T-helper 17 cell (primary cell): ENCODE results near the gene SPINK6. TPM values are rescaled to one million over a fixed set of nuclear protein-coding genes. Genes with fewer than 3 reads are reported as not detected.

Experiments
- ATAC-seq: fragments of 150-1000 bp; cut with Tn5 transposase; 2 replicates; pipeline ENCODE4 v1.10.0; 2021; ENCODE audit warnings: mild to moderate bottlenecking, moderate library complexity
- DNase-seq, 3 donors: peaks; one replicate each; pipeline versions ENCODE4 v3.0.0 to v3.0.0-alpha.2; 2020 to 2021
- H3K9me3 ChIP-seq: one replicate; pipeline ENCODE4 v1.7.0; 2013; ENCODE audit warnings: low read length, mild to moderate bottlenecking; ENCODE audit not compliant: control insufficient read depth, poor library complexity, severe bottlenecking
- H3K27ac Mint-ChIP-seq: one replicate; pipeline ENCODE4 v1.8.0; 2022; ENCODE audit warnings: mild to moderate bottlenecking, moderate library complexity, mixed read lengths
- H3K27me3 Mint-ChIP-seq: one replicate; pipeline ENCODE4 v1.8.0; 2022; ENCODE audit warnings: mixed read lengths
- H3K36me3 Mint-ChIP-seq: one replicate; pipeline ENCODE4 v1.8.0; 2022; ENCODE audit warnings: low read depth, mixed read lengths
- H3K4me1 Mint-ChIP-seq: one replicate; pipeline ENCODE4 v1.8.0; 2022; ENCODE audit warnings: mild to moderate bottlenecking, mixed read lengths
- H3K4me3 Mint-ChIP-seq: one replicate; pipeline ENCODE4 v1.8.0; 2022; ENCODE audit warnings: mild to moderate bottlenecking, moderate library complexity, mixed read lengths
- total RNA-seq, 4 donors: library from RNA in 2 of 4; stranded (reverse) in 2 of 4; gene quantifications; one replicate each; pipeline ENCODE4 v1.2.3 and lab custom pipeline; 2022 to 2026

SPINK6 gene
- total RNA-seq, 2 donors from 2014 or later, result not detected

DNA sequence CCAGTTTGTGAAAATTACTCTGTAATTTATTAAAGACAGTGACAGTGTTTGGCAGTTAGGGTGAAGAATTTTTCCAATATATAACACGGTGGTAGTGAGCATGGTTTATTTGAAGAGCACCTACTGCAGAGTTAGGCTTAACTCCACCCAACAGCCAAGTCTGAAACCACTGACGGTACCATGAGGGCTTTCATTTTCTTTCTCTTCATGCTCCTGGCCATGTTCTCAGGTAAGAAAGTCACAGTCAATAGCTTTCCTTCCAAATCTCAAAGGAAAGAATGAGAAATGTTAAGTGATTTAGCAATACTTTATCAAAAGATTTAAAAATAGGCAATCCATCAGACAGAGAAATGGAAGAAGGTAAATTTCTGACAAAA lies 35.6 kb downstream of the SPINK6 start, which contains the start of gene MARCOL:
Gene MARCOL (plus strand): TSS at position 108 of the 377 bp plus-strand sequence. CDS start 73 bp downstream, at position 181.
- no peak for ATAC-seq
- Mint-ChIP-seq H3K27me3 (peaks cover 5% of the 10 kb centered on the region), H3K27ac (no peak within 1 kb of the TSS), H3K36me3 (no peaks in the 10 kb centered on the region), H3K4me3 (no peak within 1 kb of the TSS), H3K4me1 (no peaks in the 10 kb centered on the region)
- no peak for DNase-seq
- H3K9me3 ChIP-seq, result no peaks in the 10 kb centered on the region

DNA sequence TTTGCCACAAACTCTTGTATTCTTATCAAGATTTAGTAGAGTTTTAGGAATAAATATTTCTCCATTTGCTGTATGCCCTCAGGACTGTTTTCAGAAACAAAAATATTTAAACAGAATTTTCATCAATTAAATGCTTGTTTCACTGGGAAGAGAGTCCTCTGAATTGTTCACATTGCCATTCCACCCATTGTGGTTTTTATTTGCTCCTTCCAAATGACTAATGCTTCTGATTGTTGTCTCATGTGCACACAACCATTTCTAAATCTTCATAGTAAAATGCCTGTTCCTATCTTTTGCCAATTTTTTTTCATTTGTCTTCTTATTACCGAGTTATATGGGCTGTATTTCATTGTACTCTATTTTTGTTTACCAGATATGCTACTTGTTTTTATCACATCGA lies 46.1 kb downstream of the SPINK6 start:
- no peaks in the 10 kb centered on the region for H3K4me1 Mint-ChIP-seq
- H3K9me3 ChIP-seq, result no peaks in the 10 kb centered on the region
- peaks cover 4% of the 10 kb centered on the region for H3K27me3 Mint-ChIP-seq
- H3K27ac Mint-ChIP-seq, result no peak overlapping the region
- ATAC-seq (no peak), DNase-seq (no peak)
- no peaks in the 10 kb centered on the region for H3K36me3 Mint-ChIP-seq
- H3K4me3 Mint-ChIP-seq, result no peak overlapping the region

DNA sequence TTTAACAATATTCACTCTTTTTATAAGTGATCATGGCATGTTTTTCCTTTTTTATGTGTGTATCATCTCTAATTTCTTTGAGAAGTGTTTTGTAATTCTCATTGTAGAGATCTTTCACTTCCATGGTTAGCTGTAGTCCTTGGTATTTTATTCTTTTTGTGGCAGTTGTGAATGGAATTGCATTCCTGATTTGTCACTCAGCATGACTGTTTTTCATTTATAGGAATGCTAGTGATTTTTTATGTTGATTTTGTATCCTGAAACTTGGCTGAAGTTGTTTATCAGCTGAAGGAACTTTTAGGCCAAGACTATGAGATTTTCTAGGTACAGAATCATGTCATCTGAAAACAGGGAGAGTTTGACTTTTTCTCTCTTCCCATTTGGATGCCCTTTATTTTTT lies 52.6 kb downstream of the SPINK6 start:
- H3K9me3 ChIP-seq, result no peaks in the 10 kb centered on the region
- H3K27ac Mint-ChIP-seq, result no peak overlapping the region
- H3K36me3 Mint-ChIP-seq, result no peaks in the 10 kb centered on the region
- no peak for DNase-seq
- ATAC-seq, result no peak
- H3K4me3 Mint-ChIP-seq, result no peak overlapping the region
- no peaks in the 10 kb centered on the region for H3K27me3 Mint-ChIP-seq
- H3K4me1 Mint-ChIP-seq, result no peaks in the 10 kb centered on the region

DNA sequence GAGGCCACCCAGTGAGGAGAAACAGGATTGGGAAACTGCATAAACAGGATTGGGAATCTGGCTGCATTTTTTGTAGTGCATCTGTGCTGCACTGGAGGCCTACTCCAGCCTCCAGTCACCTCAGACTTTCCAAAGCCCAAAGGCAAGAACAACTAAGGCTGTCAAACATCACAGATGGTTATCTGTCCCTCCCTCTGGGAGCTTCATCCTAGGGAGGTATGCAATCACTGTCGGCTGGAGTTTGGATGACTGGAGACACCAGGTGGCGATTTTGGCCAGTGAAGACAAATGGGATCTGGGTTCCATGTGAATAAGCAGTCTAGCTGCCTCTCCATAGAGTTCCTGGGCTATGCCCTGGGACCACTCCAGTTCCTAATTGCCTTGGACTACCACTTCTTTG lies 56.4 kb downstream of the SPINK6 start:
- ATAC-seq (no peak), DNase-seq (no peak)
- H3K9me3 ChIP-seq, result no peaks in the 10 kb centered on the region
- H3K4me3 Mint-ChIP-seq, result no peak overlapping the region
- H3K27ac Mint-ChIP-seq, result no peak overlapping the region
- H3K36me3 Mint-ChIP-seq, result no peaks in the 10 kb centered on the region
- no peaks in the 10 kb centered on the region for H3K27me3 Mint-ChIP-seq
- no peaks in the 10 kb centered on the region for H3K4me1 Mint-ChIP-seq

DNA sequence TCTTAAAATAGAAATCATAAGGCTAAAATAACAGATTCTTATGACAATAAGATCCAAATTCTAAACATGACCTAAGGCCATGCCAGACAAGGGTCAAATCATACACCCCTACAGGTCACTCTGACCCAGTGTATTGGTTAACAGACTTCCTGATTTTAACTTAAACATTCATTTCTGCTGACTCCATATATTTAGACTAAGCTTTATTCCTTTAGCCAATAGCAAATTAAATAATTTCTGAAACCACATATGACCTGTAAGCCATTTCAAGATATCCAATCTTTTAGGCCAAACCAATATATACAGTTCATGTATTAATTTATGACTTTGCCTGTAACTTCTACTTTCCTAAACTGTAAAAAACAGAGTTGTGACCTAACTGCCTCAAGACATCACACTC lies 58.4 kb downstream of the SPINK6 start:
- H3K27me3 Mint-ChIP-seq, result no peaks in the 10 kb centered on the region
- no peak overlapping the region for H3K27ac Mint-ChIP-seq
- no peaks in the 10 kb centered on the region for H3K9me3 ChIP-seq
- H3K4me1 Mint-ChIP-seq, result no peaks in the 10 kb centered on the region
- no peak overlapping the region for H3K4me3 Mint-ChIP-seq
- ATAC-seq (no peak), DNase-seq (no peak)
- H3K36me3 Mint-ChIP-seq, result no peaks in the 10 kb centered on the region

Other genes with a start within 250 kb of the SPINK6 start
- gene SPINK5, start 139.1 kb upstream of the SPINK6 start, total RNA-seq, result not detected
- not detected for gene SPINK14, start 34.5 kb upstream of the SPINK6 start, total RNA-seq
- gene MARCOL, start 35.5 kb downstream of the SPINK6 start, total RNA-seq, result not detected
- not detected for gene SPINK13, start 65.8 kb downstream of the SPINK6 start, total RNA-seq
- gene SPINK7, start 109.4 kb downstream of the SPINK6 start, total RNA-seq, result not detected
- gene SPINK9, start 132.5 kb downstream of the SPINK6 start, total RNA-seq, result not detected
- 10 to 100 TPM; 51.2 to 51.7 TPM for gene FBXO38, start 180.9 kb downstream of the SPINK6 start, total RNA-seq